ENCODE data around the gene ALKAL2. TPM values are rescaled to one million over a fixed set of nuclear protein-coding genes. Genes with fewer than 3 reads are reported as not detected.

The ALKAL2 gene
- total RNA-seq, 1 donor, result not detected

- no peak for TF ChIP-seq CTCF (IDR thresholded peaks at IDR 0.05; ENCODE audit: extremely low read depth, low read depth, low read length)
- no peak overlapping the region for H3K27ac ChIP-seq (ENCODE audit: low read depth, low read length)
- H3K27me3 ChIP-seq (ENCODE audit: insufficient read depth, low read length), result no peaks in the 10 kb centered on the region
Observed at GRCh38 chr2:328761-329160, 40.9 kb upstream of the ALKAL2 start.

DNA sequence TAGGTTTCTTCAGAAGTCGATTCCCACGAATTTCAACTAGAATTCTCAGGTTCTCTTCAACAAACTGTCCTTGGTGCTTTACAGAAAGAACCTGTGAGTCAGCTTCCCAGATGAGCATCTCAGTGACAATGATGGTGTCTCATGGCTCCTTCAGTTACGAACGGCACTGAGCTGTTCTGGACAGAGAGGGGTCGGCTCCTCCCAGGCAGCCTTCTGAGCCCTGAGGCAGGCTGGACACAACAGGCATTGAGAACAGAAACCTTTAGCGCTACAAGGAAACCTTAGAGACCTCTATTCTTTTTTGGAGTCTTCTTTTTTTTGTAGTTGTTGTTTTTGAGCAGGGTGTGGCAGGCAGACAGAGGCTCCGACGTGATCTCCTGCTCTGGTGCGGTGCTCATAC, 35.1 kb upstream of the ALKAL2 start:
- Histone ChIP-seq H3K4me2 (ENCODE audit: insufficient read depth, low read length) (no peak overlapping the region), H3K9me3 (ENCODE audit: low read depth, low read length) (no peaks in the 10 kb centered on the region), H3K27me3 (ENCODE audit: insufficient read depth, low read length) (no peaks in the 10 kb centered on the region), H2AFZ (ENCODE audit: low read length) (no peak overlapping the region), H4K20me1 (ENCODE audit: insufficient read depth, low read length) (no peaks in the 10 kb centered on the region), H3K27ac (ENCODE audit: low read depth, low read length) (no peak overlapping the region), H3K36me3 (ENCODE audit: insufficient read depth, low read length) (no peaks in the 10 kb centered on the region), H3K4me1 (ENCODE audit: insufficient read depth, low read length) (no peaks in the 10 kb centered on the region), H3K4me3 (ENCODE audit: insufficient read depth, low read length) (no peak overlapping the region), H3K79me2 (ENCODE audit: insufficient read depth, low read length) (no peaks in the 10 kb centered on the region)
- no peak for TF ChIP-seq CTCF (IDR thresholded peaks at IDR 0.05; ENCODE audit: extremely low read depth, low read depth, low read length)
- no peak for DNase-seq (ENCODE audit: insufficient read length, low spot score, missing footprints)

More at GRCh38 chr2:328761-329160, 40.9 kb upstream of the ALKAL2 start:
- Histone ChIP-seq H4K20me1 (ENCODE audit: insufficient read depth, low read length) (no peaks in the 10 kb centered on the region), H3K4me1 (ENCODE audit: insufficient read depth, low read length) (no peaks in the 10 kb centered on the region), H3K4me3 (ENCODE audit: insufficient read depth, low read length) (no peak overlapping the region), H3K36me3 (ENCODE audit: insufficient read depth, low read length) (no peaks in the 10 kb centered on the region), H3K9me3 (ENCODE audit: low read depth, low read length) (no peaks in the 10 kb centered on the region), H3K4me2 (ENCODE audit: insufficient read depth, low read length) (no peak overlapping the region), H3K79me2 (ENCODE audit: insufficient read depth, low read length) (no peaks in the 10 kb centered on the region), H2AFZ (ENCODE audit: low read length) (no peak overlapping the region)
- no peak for DNase-seq (ENCODE audit: insufficient read length, low spot score, missing footprints)

DNA sequence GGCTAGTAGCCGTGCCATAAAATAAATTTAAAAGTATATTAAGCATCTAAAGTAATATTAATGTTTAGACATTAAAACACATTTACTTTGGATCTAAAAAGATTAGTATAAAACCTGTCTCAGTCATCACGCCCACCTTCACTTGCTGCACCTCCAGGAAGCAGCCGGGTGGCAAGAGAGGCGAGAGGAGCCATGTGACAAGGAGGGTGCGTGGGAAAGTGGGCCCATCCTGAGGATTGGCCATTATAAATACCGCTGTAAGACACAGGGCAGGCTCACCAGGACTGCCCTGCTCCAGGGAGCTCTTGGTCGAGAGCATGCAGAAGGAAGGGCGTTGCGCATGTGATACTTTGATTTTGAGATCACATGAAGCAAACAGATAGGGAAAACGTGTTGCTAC, 34.4 kb upstream of the ALKAL2 start:
- Histone ChIP-seq H3K9me3 (ENCODE audit: low read depth, low read length) (no peaks in the 10 kb centered on the region), H3K4me2 (ENCODE audit: insufficient read depth, low read length) (no peak overlapping the region), H3K79me2 (ENCODE audit: insufficient read depth, low read length) (no peaks in the 10 kb centered on the region), H3K27me3 (ENCODE audit: insufficient read depth, low read length) (no peaks in the 10 kb centered on the region), H3K36me3 (ENCODE audit: insufficient read depth, low read length) (no peaks in the 10 kb centered on the region), H3K4me1 (ENCODE audit: insufficient read depth, low read length) (peaks cover 3% of the 10 kb centered on the region), H3K4me3 (ENCODE audit: insufficient read depth, low read length) (no peak overlapping the region), H3K27ac (ENCODE audit: low read depth, low read length) (no peak overlapping the region), H2AFZ (ENCODE audit: low read length) (no peak overlapping the region), H4K20me1 (ENCODE audit: insufficient read depth, low read length) (no peaks in the 10 kb centered on the region)
- no peak for TF ChIP-seq CTCF (IDR thresholded peaks at IDR 0.05; ENCODE audit: extremely low read depth, low read depth, low read length)
- no peak for DNase-seq (ENCODE audit: insufficient read length, low spot score, missing footprints)

- H3K4me1 ChIP-seq (ENCODE audit: insufficient read depth, low read length), result peaks cover 3% of the 10 kb centered on the region
Observed at GRCh38 chr2:320561-320960, 32.7 kb upstream of the ALKAL2 start.

More at GRCh38 chr2:320561-320960, 32.7 kb upstream of the ALKAL2 start:
- H3K79me2 ChIP-seq (ENCODE audit: insufficient read depth, low read length), result no peaks in the 10 kb centered on the region
- TF ChIP-seq CTCF (IDR thresholded peaks at IDR 0.05; ENCODE audit: extremely low read depth, low read depth, low read length), result no peak
- H3K36me3 ChIP-seq (ENCODE audit: insufficient read depth, low read length), result no peaks in the 10 kb centered on the region
- H3K4me2 ChIP-seq (ENCODE audit: insufficient read depth, low read length), result no peak overlapping the region
- H4K20me1 ChIP-seq (ENCODE audit: insufficient read depth, low read length), result no peaks in the 10 kb centered on the region
- no peak overlapping the region for H3K4me3 ChIP-seq (ENCODE audit: insufficient read depth, low read length)
- no peaks in the 10 kb centered on the region for H3K9me3 ChIP-seq (ENCODE audit: low read depth, low read length)
- no peaks in the 10 kb centered on the region for H3K27me3 ChIP-seq (ENCODE audit: insufficient read depth, low read length)
- H3K27ac ChIP-seq (ENCODE audit: low read depth, low read length), result no peak overlapping the region
- H2AFZ ChIP-seq (ENCODE audit: low read length), result no peak overlapping the region
- DNase-seq (ENCODE audit: insufficient read length, low spot score, missing footprints), result no peak

Data from osteoblast (primary cell).